GM23338 (cell line): ENCODE results near the gene NTRK3. TPM values are rescaled to one million over a fixed set of nuclear protein-coding genes. Genes with fewer than 3 reads are reported as not detected.
A peak's percentile ranks its signal among the peaks of the same experiment; 100 is the strongest.

Source experiments
- ATAC-seq: fragments of 200-7000 bp; cut with Tn5 transposase; 3 replicates; pipeline ENCODE4 v1.9.1; 2020
- DNase-seq: peaks from one replicate; pipeline ENCODE4 v3.0.0-alpha.2; 2015; ENCODE audit warnings: low spot score
- H2AFZ ChIP-seq: fragments of 200-600 bp; sonication (generic); 2 replicates; pipeline ENCODE4 v1.8.0; 2016; ENCODE audit warnings: antibody characterized with exemption, mild to moderate bottlenecking, moderate library complexity
- H3F3A ChIP-seq: fragments of 200-600 bp; sonication (generic); replicated peaks from 2 replicates; pipeline ENCODE4 v1.8.0; 2017; ENCODE audit warnings: antibody characterized with exemption, mixed run types, low read depth
- H3K27ac ChIP-seq: fragments of 200-600 bp; sonication (generic); 2 replicates; pipeline ENCODE4 v1.6.1; 2016; ENCODE audit warnings: low read depth
- H3K27me3 ChIP-seq: fragments of 200-600 bp; sonication (generic); 2 replicates; pipeline ENCODE4 v1.8.0; 2016; ENCODE audit warnings: mild to moderate bottlenecking, mixed run types, moderate library complexity; ENCODE audit not compliant: insufficient read depth
- H3K36me3 ChIP-seq: fragments of 200-600 bp; sonication (generic); 2 replicates; pipeline ENCODE4 v1.8.0; 2016; ENCODE audit warnings: mild to moderate bottlenecking; ENCODE audit not compliant: insufficient read depth
- H3K4me1 ChIP-seq: fragments of 200-600 bp; sonication (generic); 2 replicates; pipeline ENCODE4 v1.8.0; 2016; ENCODE audit warnings: mild to moderate bottlenecking, moderate library complexity; ENCODE audit not compliant: insufficient read depth
- H3K4me2 ChIP-seq: fragments of 200-600 bp; sonication (generic); 2 replicates; pipeline ENCODE4 v1.7.1; 2017; ENCODE audit warnings: mixed run types
- H3K4me3 ChIP-seq: fragments of 200-600 bp; sonication (generic); 2 replicates; pipeline ENCODE4 v1.6.1; 2016; ENCODE audit warnings: mixed run types
- H3K79me2 ChIP-seq: fragments of 200-600 bp; sonication (generic); replicated peaks from 2 replicates; pipeline ENCODE4 v1.8.0; 2017; ENCODE audit warnings: mild to moderate bottlenecking; ENCODE audit not compliant: insufficient read depth
- H3K9me2 ChIP-seq: fragments of 200-600 bp; sonication (generic); 2 replicates; pipeline ENCODE4 v1.8.0; 2017; ENCODE audit not compliant: insufficient read depth
- H4K20me1 ChIP-seq: fragments of 200-600 bp; sonication (generic); replicated peaks from 2 replicates; pipeline ENCODE4 v1.8.0; 2017; ENCODE audit warnings: mild to moderate bottlenecking; ENCODE audit not compliant: insufficient read depth
- H3K27ac Mint-ChIP-seq: 2 replicates; pipeline ENCODE4 v1.8.0; 2020; ENCODE audit warnings: inconsistent platforms, mild to moderate bottlenecking, moderate library complexity, mixed read lengths
- H3K27me3 Mint-ChIP-seq: 3 replicates; pipeline ENCODE4 v1.8.0; 2022; ENCODE audit warnings: low read depth, mild to moderate bottlenecking, moderate library complexity, mixed read lengths, inconsistent platforms; ENCODE audit not compliant: insufficient read depth, poor library complexity
- H3K36me3 Mint-ChIP-seq: 3 replicates; pipeline ENCODE4 v1.8.0; 2021; ENCODE audit warnings: low read depth, mild to moderate bottlenecking, inconsistent platforms, moderate library complexity, mixed read lengths
- H3K4me1 Mint-ChIP-seq: 3 replicates; pipeline ENCODE4 v1.8.0; 2020; ENCODE audit warnings: mild to moderate bottlenecking, inconsistent platforms, mixed read lengths
- H3K4me3 Mint-ChIP-seq: 3 replicates; pipeline ENCODE4 v1.8.0; 2021; ENCODE audit warnings: moderate library complexity, mild to moderate bottlenecking, inconsistent platforms, mixed read lengths
- H3K9me3 Mint-ChIP-seq: 3 replicates; pipeline ENCODE4 v1.8.0; 2020; ENCODE audit warnings: moderate library complexity, mild to moderate bottlenecking, inconsistent platforms, mixed read lengths
- CREB1 ChIP-seq: fragments of 250-450 bp; sonication (Bioruptor Pico); IDR thresholded peaks from 2 replicates; pipeline ENCODE4 v1.5.0; 2020; ENCODE audit warnings: low read depth, mild to moderate bottlenecking, moderate library complexity
- EZH2 ChIP-seq: fragments of 200-600 bp; sonication (generic); IDR thresholded peaks from one replicate; pipeline ENCODE4 v1.8.0; 2017; ENCODE audit warnings: antibody characterized with exemption, mild to moderate bottlenecking, low read depth; ENCODE audit not compliant: unreplicated experiment
- EZH2phosphoT487 ChIP-seq: fragments of 200-600 bp; sonication (generic); IDR thresholded peaks from one replicate; pipeline ENCODE4 v1.8.1; 2018; ENCODE audit warnings: antibody characterized with exemption; ENCODE audit not compliant: unreplicated experiment
- JUNB ChIP-seq: IDR thresholded peaks from one replicate; pipeline ENCODE4 v1.6.1; 2016; ENCODE audit warnings: antibody characterized with exemption; ENCODE audit not compliant: unreplicated experiment
- NANOG ChIP-seq: IDR thresholded peaks from 2 replicates; pipeline ENCODE4 v1.6.1; 2016; ENCODE audit warnings: antibody characterized with exemption, borderline replicate concordance
- STAT1 ChIP-seq: IDR thresholded peaks from one replicate; pipeline ENCODE4 v1.6.1; 2016; ENCODE audit warnings: antibody characterized with exemption; ENCODE audit not compliant: unreplicated experiment
- ZNF114 ChIP-seq: fragments of 250-450 bp; sonication (Bioruptor Pico); IDR thresholded peaks from 2 replicates; pipeline ENCODE4 v1.5.0; 2020; ENCODE audit warnings: mild to moderate bottlenecking, moderate library complexity
- ZNF331 ChIP-seq: fragments of 250-450 bp; sonication (Bioruptor Pico); IDR thresholded peaks from 2 replicates; pipeline ENCODE4 v1.5.0; 2020; ENCODE audit warnings: low read depth, mild to moderate bottlenecking, moderate library complexity
- polyA plus RNA-seq: library from polyadenylated mRNA; unstranded; fragments of >200 nt; fragmentation: Nextera tagmentation; extraction: Ambion mirVana; gene quantifications from 2 replicates; pipeline ENCODE4 v1.2.1, GENCODE V29; 2016
- total RNA-seq: library from RNA; depleted of rRNA; stranded (reverse); fragments of >200 nt; shearing (Covaris generic); gene quantifications from 2 replicates; pipeline ENCODE4 v1.2.3, GENCODE V29; 2014
- TF ChIP-seq, protein P1 (sequence below), 2 experiments: fragments of 200-600 bp in 1 of 2; sonication (generic) in 1 of 2; conservative IDR thresholded peaks; 2 replicates each; pipeline versions ENCODE4 v1.5.1 to v1.6.1; 2016 to 2017; ENCODE audit warnings: antibody characterized with exemption in 2 of 2, low read depth in 2 of 2, mild to moderate bottlenecking in 2 of 2, moderate library complexity in 1 of 2
- TF ChIP-seq, protein P2 (sequence below): IDR thresholded peaks from 2 replicates; pipeline ENCODE4 v1.6.1; 2016; ENCODE audit warnings: antibody characterized with exemption
- TF ChIP-seq, protein P3 (sequence below): IDR thresholded peaks from one replicate; pipeline ENCODE4 v1.6.1; 2018; ENCODE audit warnings: antibody characterized with exemption; ENCODE audit not compliant: unreplicated experiment

NTRK3 gene
- total and polyA plus RNA-seq, 2 experiments from 2014 or later, result 3.1 to 5.3 TPM

DNA sequence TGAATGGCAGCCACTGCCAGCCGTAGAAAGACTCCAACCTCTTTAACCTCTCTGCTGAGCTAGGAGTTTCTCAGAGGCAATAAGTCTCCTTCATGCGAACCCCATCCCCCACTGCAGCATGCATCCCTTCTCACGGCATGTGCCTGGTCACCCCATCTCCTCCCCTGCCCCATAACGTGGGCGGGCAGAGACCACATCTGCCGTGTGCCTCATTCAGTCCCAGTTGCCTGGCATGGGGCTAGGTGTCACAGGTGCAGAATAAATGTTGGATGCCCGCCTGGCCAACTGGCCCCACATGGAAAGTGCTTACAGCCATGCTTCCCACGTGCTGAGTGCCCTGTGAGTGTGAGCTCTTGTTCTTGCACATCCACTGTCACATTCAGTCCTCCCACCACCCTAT is 43.5 kb upstream of the NTRK3 start:
- Mint-ChIP-seq H3K4me3 (no peak overlapping the region), H3K27ac (no peak overlapping the region), H3K9me3 (no peaks in the 10 kb centered on the region), H3K36me3 (no peaks in the 10 kb centered on the region), H3K4me1 (peaks cover 18% of the 10 kb centered on the region), H3K27me3 (no peaks in the 10 kb centered on the region)
- TF ChIP-seq NANOG (no peak), ZNF331 (no peak), STAT1 (no peak)
- Histone ChIP-seq H3K27me3 (no peaks in the 10 kb centered on the region), H3K9me2 (no peaks in the 10 kb centered on the region), H2AFZ (peak overlapping the region; percentile 52; the same call in 1 of the 2 replicates), H3K36me3 (no peaks in the 10 kb centered on the region), H4K20me1 (no peaks in the 10 kb centered on the region), H3K79me2 (no peaks in the 10 kb centered on the region), H3K4me1 (peaks cover 5% of the 10 kb centered on the region; the same call in 1 of the 2 replicates), H3F3A (no peaks in the 10 kb centered on the region), H3K4me2 (no peak overlapping the region), H3K4me3 (no peak overlapping the region), H3K27ac (no peak overlapping the region)
- DNase-seq, result no peak
- peak; percentile 35 for ATAC-seq

DNA sequence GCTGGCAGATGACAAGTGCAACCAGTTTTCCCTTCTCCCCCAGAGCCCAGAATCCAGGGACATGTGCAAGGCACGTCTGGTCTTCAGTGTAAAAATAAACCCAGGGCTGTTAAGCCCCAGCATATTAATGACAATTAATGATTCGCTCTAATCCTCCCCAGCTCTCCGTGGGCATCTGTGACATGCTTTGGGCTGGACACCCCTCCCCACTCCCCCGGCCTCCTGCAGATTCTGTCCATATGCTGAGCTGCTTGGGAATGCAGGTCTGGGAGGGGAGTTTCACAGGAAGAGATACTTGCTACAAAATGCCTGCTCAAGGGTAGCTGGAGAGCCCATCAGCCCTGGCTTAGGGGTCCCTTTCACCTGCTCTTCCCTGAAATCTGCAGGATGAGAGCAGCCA is 43.0 kb upstream of the NTRK3 start:
- H3K36me3 ChIP-seq, result no peaks in the 10 kb centered on the region
- no peaks in the 10 kb centered on the region for H3K27me3 ChIP-seq
- H3F3A ChIP-seq, result no peaks in the 10 kb centered on the region
- no peaks in the 10 kb centered on the region for H3K9me3 Mint-ChIP-seq
- peaks cover 5% of the 10 kb centered on the region; the same call in 1 of the 2 replicates for H3K4me1 ChIP-seq
- 0 out of 2 replicates have a peak overlapping the region, but pooled peaks have one; percentile 43 for H3K4me2 ChIP-seq
- H2AFZ ChIP-seq, result peak overlapping the region; percentile 52
- no peak overlapping the region for H3K4me3 Mint-ChIP-seq
- no peak overlapping the region for H3K4me3 ChIP-seq
- DNase-seq (no peak), ATAC-seq (peak; percentile 56)
- no peaks in the 10 kb centered on the region for H3K79me2 ChIP-seq
- no peaks in the 10 kb centered on the region for H3K9me2 ChIP-seq
- peaks cover 18% of the 10 kb centered on the region for H3K4me1 Mint-ChIP-seq
- no peaks in the 10 kb centered on the region for H3K27me3 Mint-ChIP-seq
- no peaks in the 10 kb centered on the region for H4K20me1 ChIP-seq
- H3K27ac ChIP-seq, result no peak overlapping the region
- H3K36me3 Mint-ChIP-seq, result no peaks in the 10 kb centered on the region
- H3K27ac Mint-ChIP-seq, result no peak overlapping the region; the same call in 1 of the 2 replicates
- no peak for TF ChIP-seq EZH2phosphoT487
- no peak for TF ChIP-seq CREB1
- TF ChIP-seq, protein P1, sequence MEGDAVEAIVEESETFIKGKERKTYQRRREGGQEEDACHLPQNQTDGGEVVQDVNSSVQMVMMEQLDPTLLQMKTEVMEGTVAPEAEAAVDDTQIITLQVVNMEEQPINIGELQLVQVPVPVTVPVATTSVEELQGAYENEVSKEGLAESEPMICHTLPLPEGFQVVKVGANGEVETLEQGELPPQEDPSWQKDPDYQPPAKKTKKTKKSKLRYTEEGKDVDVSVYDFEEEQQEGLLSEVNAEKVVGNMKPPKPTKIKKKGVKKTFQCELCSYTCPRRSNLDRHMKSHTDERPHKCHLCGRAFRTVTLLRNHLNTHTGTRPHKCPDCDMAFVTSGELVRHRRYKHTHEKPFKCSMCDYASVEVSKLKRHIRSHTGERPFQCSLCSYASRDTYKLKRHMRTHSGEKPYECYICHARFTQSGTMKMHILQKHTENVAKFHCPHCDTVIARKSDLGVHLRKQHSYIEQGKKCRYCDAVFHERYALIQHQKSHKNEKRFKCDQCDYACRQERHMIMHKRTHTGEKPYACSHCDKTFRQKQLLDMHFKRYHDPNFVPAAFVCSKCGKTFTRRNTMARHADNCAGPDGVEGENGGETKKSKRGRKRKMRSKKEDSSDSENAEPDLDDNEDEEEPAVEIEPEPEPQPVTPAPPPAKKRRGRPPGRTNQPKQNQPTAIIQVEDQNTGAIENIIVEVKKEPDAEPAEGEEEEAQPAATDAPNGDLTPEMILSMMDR (conservative IDR thresholded peaks at IDR 0.05; ENCODE audit: low read depth in 2 of 2), result no peak
- TF ChIP-seq, protein P2, sequence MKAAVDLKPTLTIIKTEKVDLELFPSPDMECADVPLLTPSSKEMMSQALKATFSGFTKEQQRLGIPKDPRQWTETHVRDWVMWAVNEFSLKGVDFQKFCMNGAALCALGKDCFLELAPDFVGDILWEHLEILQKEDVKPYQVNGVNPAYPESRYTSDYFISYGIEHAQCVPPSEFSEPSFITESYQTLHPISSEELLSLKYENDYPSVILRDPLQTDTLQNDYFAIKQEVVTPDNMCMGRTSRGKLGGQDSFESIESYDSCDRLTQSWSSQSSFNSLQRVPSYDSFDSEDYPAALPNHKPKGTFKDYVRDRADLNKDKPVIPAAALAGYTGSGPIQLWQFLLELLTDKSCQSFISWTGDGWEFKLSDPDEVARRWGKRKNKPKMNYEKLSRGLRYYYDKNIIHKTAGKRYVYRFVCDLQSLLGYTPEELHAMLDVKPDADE, result no peak
- TF ChIP-seq, protein P3, sequence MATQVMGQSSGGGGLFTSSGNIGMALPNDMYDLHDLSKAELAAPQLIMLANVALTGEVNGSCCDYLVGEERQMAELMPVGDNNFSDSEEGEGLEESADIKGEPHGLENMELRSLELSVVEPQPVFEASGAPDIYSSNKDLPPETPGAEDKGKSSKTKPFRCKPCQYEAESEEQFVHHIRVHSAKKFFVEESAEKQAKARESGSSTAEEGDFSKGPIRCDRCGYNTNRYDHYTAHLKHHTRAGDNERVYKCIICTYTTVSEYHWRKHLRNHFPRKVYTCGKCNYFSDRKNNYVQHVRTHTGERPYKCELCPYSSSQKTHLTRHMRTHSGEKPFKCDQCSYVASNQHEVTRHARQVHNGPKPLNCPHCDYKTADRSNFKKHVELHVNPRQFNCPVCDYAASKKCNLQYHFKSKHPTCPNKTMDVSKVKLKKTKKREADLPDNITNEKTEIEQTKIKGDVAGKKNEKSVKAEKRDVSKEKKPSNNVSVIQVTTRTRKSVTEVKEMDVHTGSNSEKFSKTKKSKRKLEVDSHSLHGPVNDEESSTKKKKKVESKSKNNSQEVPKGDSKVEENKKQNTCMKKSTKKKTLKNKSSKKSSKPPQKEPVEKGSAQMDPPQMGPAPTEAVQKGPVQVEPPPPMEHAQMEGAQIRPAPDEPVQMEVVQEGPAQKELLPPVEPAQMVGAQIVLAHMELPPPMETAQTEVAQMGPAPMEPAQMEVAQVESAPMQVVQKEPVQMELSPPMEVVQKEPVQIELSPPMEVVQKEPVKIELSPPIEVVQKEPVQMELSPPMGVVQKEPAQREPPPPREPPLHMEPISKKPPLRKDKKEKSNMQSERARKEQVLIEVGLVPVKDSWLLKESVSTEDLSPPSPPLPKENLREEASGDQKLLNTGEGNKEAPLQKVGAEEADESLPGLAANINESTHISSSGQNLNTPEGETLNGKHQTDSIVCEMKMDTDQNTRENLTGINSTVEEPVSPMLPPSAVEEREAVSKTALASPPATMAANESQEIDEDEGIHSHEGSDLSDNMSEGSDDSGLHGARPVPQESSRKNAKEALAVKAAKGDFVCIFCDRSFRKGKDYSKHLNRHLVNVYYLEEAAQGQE, result no peak
- TF ChIP-seq JUNB, result no peak
- no peak for TF ChIP-seq EZH2
- TF ChIP-seq STAT1, result no peak
- no peak for TF ChIP-seq ZNF114 (CRISPR knock-in tag)
